DMS153 treated with DMSO at 0.1 percent for 48 hours (cell line): Measurements from ENCODE around the gene ABTB2.
"Not testable (repeated sequence)": the region's sequence is repeated elsewhere in the genome, so short reads cannot be mapped to it uniquely, and the experiment has no call there.

Source experiments
- DNase-seq: peaks from one replicate; lab custom pipeline; 2025; ENCODE audit not compliant: unreplicated experiment; lab: John Stamatoyannopoulos, UW

The ABTB2 gene

DNA sequence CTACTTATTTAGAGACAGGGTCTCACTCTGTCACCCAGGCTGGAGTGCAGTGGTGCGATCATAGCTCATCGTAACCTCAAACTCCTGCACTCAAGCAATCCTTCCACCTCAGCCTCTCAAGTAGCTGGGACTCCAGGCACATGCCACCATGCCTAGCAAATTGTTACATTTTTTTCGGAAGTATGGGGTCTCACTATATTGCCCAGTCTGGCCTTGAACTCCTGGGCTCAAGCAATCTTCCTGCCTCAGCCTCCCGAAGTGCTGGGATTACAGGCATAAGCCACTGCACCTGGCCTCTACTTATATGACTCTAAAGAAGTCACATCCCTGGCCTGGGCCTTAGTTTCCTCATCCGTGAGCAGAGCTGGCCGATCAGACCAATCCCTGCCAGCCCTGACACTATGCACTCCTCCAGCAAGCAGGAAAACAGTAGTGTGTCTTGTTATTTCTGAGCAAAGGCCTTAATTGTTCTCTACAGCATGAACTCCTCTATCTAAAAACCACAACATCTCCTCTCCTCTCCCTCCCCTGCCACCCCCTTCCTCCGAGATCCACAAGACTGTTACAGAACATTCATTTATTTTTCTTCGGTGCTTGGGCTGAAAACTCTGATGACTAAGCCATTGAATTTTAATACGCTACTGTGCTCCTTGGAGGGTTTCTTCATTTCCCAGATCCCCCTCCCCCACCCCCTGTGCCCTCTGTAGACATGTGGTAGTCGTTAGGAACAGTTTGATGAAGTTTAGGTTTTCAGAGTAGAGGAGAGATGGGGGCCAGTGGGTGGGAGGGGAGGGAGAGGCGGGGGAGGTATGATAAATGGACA lies 91.5 kb downstream of the ABTB2 start:
- no peak for DNase-seq

DNA sequence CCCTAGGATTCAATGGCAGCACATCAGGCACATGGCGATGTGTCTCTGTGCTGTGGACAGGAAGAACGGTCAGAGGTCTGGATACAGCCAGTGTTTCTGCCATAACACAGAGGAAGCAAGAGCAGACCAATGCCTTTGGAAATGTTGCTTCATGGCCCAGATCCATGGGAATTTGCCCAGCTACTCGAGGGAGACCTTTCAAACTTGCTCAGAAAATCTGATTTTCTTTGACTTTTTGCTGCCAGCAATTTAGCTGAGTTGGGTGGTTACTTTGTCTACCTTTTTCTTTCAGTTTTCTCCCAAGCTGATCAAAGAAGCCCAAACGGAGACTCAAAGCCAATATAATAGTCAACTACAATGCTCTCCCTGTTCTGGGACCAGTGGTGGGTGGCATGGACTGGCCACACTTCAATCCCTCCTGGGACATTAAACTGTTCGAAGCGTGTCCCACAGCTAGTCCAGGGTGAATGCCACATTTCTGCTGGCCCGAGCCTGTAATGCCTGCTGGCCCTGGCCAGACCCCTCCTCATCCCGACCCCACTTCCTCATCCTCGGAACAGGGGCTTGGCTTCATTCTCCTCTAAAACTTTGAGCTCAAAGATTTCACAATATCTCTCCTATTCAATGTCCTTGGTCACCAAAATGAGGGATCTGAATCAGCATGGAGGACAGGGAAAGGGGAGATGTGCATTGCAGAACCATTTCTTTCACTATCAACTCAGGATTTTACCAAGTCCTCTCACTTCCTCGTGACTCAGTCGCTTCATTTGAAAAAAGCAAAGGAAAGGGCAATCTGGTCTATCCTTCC lies 93.3 kb downstream of the ABTB2 start:
- DNase-seq = no peak

DNA sequence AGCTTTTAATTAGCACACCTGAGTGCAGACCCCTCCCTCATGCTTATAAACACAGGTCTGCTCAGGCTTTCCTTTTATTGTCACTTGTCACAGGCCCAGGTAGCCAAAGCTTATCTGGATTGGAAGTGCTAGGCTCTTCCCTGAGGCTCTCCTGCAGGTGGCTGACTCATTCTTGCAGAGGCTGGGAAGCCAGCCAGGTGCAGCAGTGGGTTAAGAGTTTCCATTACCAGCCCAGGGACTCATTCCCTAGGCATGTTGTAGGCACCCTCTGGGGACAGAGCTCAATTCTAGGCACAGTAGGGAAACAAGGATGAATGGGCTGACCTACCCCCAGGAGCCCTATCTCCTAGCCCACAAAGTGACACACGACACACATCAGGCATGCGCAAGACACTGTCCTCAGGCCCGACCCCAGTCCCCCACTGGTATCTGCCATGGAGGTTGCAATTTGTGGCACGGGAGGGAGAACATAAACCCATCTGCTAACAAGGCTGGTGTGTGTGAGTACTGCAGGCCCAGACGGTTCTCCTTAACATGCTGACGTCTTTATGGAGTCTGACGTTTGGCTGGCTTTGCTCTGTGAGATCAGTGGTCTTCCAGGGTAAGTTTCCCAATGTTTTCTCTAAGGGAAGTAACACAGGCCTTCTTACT lies 94.2 kb downstream of the ABTB2 start:
- peak; percentile 71 for DNase-seq

DNA sequence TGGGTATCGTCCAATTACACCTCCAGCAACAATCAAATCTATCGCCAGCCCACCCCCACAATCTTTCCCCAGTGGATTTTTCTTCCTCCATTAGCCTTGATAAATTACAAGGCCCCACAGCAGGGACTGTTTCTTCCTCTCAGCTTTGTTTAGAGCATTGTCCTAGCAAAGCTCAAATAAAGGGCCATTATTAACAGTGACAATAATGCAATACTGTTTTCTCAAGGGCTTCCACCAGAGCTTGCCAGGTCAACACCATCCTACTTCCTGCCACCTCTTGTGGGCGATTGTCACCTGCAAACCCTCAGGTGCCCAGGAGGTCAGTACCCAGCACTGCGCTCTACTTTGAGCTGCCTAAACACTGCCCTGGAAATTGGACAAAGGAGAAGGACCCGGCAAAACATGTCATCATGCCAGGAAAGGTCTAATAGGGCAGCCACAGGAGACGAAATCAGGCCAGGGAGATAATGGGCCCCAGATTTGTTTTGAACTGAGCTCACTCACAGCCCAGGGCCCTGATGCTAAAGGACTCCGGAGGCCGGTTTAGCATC lies 95.2 kb downstream of the ABTB2 start:
- DNase-seq = peak; percentile 53

DNA sequence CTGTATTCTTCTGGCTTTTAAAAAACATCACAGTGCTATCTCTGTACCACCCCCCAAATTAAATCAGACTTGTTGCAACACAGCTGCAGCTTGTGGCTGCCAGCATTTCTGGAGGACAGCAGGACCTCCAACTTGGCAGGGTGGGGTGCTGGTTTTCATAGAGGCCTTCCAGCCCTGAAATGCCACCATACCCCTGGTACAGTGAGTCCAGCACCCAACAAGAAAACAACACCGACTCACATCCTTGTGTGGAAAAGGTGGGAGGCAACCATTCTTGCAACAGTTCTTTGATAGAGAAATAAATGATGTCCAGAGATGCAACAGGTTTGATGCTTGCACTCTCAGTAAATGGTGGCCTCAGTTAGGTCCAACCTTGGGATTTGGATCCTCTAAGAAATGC lies 96.0 kb downstream of the ABTB2 start:
- no peak for DNase-seq

DNA sequence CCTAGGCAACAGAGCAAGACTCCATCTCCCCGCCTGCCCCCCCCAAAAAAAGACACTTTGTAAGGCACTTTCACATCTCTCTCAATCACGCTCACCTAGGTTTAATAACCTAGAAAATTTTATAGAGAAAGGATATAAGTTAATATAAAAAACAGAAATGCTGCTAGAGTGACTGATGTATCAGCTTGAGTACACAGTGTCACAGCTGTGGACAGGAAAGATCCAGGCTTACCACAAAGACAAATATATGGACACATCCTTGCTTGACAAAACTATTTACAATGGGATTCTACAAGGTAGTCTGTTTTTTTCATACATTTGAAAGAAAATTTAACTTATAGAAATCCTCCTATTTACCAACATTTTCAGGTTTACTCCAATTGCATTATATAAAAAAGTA lies 96.7 kb downstream of the ABTB2 start:
- no peak for DNase-seq

DNA sequence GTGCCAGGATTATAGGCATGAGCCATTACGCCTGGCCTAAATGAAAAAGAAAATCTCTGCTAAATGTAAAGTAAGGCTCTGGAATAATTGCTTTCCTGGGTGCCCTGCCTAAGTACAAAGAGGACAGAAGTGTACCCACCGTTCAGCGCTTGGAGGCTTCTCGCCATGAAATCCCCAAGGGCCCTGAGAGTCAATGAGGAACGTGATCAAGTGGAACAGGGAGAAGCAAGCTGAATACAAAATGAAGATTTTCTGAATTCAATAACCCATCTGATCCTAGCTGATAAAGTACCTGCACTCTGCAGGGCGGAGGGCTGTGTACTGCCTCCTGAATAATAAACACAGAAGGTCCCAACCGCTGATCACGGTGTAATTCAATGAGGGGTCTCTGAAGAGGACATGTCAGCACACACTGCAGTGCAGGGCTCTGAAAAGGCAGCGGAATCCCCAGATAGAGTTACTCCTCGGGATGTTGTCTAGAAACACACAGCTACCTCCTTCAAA lies 97.7 kb downstream of the ABTB2 start:
- no peak for DNase-seq

DNA sequence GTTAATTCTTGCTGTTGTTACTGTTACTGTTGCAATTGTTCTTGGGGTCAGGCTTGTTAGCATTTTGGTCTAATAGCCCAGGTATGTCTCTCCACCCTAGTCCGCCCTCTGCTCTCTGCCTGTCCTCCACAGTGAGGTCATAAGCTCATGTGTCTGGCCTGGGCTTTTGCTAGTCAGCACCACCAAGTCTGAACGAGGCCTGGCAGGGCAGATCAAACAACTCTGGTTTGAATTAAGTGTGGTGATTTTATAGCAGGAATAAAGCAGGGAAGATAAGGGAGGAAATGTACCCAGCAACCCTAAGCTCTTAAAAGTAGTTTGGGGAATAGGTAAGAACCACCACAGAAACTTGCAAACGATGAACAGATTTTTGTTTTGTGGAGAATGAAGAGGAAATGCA lies 98.7 kb downstream of the ABTB2 start:
- DNase-seq = no peak

DNA sequence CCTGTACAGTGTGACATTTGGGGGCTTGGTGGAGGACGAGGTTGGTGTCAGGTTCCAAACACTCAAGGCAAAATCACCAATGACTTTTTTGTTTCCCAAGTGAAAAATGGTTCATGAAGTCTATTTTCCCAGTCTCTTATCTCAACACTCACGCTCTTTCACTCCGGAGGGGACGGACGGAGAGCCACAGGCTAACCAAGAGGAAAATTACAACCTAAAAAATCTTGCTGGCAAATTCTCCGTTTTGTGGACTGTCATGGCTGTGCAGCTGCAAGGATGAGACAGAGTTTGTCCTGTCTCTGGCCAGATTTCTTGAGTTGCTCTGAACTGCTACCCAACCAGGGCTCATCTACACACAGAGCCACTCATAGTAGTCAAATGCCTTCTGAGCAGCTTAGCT lies 101.2 kb downstream of the ABTB2 start:
- no peak for DNase-seq

DNA sequence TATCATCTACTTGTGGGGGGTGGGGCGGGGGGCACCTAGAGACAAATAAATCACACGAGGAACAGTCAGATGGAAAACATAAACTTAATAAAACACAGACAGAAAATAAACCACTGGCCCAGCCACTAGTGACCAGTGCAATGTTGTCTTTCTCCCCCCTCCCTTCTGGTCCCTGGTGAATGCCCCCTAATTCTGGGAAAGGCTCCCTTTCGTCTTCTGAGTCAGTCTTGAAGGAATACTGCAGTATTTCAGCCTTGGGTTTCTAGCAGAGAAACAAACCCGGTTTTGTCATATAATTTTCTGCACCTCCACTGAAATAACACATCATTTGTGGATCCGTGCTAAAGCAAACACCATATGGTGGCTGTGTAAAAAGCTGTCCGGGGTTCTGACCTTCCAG lies 101.7 kb downstream of the ABTB2 start:
- no peak for DNase-seq

DNA sequence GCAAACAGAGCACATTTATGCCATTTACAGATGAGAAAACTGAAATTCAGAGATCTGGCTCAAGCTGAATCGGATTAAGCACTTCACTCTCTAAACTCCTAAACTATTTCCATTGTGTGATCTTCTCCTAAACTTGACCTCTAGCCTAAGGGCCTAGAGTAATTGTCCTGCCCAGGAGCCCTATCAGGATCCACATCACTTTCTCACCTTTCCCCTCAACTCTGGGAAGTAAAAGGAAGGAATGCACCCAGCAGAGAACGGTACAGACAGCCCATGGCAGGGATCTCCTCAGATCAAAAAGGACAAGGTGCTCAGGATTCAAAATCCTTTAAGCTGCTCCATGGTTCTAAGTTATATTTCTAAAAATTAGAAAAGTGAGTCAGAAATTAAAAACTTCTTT lies 102.7 kb downstream of the ABTB2 start:
- DNase-seq = no peak

DNA sequence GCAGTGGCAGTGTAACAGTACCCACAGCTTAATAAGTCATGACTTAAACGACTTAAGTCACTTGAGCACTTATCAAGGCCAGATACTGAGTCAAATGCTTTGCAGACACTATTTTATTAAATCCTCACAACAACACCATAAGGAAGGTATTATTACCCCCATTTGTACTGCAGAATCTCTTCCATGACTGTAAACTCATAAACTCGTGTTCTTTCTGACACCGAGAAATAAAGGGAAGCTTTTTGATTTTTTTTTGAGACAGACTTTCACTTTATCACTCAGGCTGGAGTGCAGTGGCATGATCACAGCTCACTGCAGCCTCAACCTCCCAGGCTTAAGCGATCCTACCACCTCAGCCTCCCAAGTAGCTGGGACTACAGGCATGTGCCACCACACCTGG lies 103.8 kb downstream of the ABTB2 start:
- no peak for DNase-seq

DNA sequence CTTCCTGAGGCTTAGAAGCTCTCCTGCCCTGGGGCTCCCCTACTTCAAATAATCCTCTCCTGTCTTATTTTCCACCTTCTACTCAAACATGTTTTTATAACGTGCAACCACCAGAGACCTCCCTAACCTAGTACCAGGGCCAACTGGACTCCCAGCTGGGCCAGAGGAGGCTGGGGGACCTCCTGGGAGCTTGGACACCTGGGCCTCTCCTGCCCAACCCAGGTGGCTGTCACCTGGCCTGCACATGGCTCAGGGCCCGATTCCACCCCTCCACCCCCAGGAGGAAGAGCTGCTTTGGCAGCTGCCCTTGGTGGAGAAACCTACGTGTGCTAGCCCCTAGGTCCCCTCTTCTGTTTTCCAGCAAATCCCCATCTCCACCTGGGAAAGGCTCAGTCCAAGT lies 105.2 kb downstream of the ABTB2 start:
- no peak for DNase-seq

DNA sequence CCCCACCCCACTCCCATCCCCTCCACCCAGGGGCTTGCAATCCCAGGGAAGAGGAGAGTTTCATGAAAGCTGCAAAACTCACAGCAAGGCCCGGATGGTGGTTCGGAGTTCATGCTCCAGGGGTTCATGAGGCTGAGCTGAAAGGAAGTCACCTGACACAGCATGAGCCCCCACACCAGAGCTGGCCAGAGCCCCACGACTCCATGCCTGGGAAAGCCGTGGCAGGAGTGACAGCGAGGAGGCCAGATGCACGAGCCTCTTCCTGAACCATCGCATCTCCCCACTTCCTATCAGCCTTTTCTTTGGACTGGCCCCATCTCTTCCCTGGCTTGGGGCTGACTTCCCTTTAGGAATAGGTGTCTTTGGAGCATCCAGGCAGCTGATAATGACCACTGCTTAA lies 105.8 kb downstream of the ABTB2 start:
- DNase-seq = no peak

DNA sequence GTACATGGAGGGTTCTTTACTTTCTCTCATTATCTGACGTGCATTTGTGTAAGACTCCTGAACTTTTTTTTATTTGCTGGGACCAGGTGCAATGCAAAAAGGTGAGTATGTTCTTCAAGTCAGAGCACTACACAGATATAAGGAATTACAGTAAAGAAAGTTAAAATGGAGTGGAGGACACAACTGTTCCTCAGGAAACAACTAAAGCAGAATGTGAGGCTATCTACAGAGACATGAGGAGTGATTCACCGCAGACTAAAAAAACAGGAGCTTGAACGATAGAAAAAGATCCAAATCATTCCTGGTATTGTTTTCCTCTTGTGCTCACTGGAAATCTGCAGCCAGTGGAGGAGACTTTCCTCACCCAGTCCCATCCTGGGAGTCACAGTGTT lies 106.2 kb downstream of the ABTB2 start:
- DNase-seq = no peak

DNA sequence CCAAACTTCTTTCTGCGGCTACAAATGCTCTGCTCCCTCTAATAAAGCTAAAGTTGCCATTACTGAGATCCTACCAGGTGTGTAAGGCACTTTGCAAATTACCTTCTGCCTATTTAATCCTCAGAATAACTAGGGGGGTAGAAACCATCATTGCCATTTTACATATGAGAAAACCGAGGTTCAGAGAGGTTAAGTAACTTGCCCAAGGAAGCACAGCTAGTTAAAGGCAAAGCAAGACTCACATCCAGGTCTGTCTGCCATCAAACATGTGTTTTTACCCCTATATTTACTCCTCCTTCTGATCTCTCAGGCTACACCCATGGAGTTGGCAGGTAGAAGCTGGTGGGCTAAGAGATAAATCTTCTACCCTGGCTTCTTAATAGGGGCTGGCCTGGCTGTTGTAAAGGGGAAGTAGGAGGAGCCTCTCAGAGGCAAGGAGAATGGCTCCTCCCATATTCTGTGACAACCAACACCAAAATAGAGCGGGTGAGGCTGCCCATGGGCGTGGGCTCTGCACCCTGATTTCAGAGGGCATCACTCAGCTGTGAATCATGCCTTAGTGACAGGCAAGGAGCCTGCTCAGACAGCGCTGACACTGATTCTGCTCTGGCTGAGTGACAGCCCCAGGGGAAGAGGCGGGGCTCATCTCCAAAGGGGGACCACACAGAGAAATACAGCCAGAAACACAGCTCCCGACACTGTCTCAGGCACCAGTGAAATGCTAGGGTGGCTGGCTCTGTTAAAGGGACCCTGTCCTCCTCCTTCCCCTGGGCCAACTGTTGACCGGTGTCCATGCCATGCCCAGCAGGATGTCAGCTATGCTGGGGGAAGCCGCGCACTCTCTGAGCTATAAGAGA lies 106.8 kb downstream of the ABTB2 start:
- no peak for DNase-seq

DNA sequence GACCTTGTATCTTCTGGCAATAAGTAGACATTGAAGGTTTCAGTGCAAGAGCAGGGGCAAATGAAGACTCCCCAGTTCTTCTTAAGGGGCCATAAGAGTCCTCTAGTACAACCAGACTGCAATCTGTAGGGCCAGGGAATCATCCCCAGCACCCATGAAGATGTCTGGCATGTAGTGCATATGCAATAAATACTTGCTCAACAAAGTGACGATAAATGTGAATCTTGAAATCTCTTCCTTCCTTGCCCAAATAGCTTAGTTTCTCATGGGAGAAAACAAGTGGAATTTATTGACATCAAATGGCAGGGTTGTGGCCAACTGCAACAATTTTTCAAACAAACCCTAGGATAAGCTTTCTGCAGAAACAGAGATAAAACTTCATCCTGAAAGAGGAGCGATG lies 107.6 kb downstream of the ABTB2 start:
- no peak for DNase-seq

DNA sequence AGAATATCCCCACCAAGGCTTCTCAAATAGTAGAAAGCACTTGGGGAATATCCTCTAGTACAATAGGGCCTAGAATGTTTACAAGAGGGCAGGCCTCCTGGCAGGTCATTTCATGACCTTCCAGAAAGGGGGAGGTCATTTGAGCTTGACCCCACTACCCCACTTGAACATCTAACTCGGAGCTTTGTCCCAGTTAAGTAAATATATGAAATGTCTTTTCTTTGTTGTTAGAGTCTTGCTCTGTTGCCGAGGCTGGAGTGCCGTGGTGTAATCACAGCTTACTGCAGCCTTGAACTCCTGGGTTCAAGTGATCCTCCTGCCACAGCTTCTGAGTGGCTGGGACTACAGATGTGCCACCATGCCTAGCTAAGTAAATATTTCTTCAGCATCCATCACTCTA lies 108.4 kb downstream of the ABTB2 start:
- no peak for DNase-seq

DNA sequence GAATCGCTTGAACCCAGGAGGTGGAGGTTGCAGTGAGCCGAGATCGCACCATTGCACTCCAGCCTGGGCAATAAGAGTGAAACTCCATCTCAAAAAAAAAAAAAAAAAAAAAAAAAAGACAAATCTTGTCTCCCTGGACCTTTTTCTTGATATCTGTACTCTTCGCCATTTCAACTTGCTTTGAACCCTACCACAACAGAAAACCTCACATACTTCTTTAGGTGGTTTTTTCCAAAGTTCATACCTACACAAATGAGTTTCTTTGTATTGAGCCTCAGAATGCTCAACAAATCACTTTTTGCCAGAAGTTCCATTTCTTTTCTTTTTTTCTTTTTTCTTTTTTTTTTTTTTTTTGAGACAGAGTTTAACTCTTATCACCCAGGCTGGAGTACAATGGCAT lies 111.3 kb downstream of the ABTB2 start:
- not testable (repeated sequence) for DNase-seq

DNA sequence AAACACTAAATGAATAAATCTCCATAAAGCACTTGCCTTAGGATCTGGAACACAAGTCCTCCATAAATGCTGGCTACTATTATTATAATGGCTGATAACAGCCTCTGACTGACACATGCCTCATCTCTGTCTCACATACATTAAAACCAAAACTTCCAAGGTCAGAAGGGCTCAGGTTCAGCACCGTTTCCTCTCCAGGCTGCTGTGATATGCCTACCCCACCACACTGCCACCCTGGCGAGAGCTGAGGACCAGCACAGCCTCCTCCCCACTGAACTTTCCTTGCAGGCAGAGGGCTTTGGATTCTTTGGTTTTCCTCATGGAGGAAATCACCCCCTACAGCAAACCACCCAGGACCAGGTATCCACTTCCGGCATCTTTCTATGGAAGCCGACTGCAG lies 112.8 kb downstream of the ABTB2 start:
- no peak for DNase-seq
